Measurements from ENCODE around the gene GHR.

GHR gene

DNA sequence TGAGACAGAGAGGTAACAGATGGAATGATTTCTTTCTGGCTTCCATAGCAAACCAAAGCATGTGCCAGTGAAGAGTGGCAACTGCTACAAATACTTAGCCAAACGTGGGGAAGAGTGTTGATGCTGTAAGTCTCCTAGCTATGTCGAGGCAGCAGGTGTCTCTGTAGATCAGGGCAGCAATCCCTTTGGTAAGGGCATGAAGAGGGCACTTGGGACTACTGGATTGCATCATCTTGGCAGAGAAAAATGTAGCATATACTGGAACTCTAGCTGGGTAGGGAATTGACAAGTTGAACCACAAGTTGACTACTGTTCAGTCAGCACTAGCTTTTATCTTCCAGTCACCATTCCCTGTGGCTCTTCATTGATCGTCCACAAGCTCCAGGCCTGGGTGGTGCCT lies 75.8 kb downstream of the GHR start:
- no peaks in the 10 kb centered on the region for H3K79me2 ChIP-seq (ENCODE audit: control insufficient read depth, insufficient read depth, low read length)
- no peak overlapping the region for H3K56ac ChIP-seq (ENCODE audit: low read length)
- no peak overlapping the region for H3K9ac ChIP-seq (ENCODE audit: low read length)
- no peak overlapping the region for H3K23ac ChIP-seq (ENCODE audit: low read length)
- H3K79me1 ChIP-seq (ENCODE audit: low read length): no peaks in the 10 kb centered on the region
- H2AK5ac ChIP-seq (ENCODE audit: low read length): no peak overlapping the region
- no peak overlapping the region for H2BK5ac ChIP-seq (ENCODE audit: low read length)
- no peaks in the 10 kb centered on the region for H3K27me3 ChIP-seq (ENCODE audit: insufficient read depth, low read length, poor library complexity)
- H3K4me2 ChIP-seq (ENCODE audit: low read length): no peak overlapping the region
- no CpG with 5 or more reads among the region's 3 CpGs for WGBS (ENCODE audit: extremely low coverage, insufficient coverage, low lambda C conversion rate)
- no peak overlapping the region for H3K4me3 ChIP-seq (ENCODE audit: low read length)
- H3K4ac ChIP-seq (ENCODE audit: low read depth, low read length): no peak overlapping the region
- H4K5ac ChIP-seq (ENCODE audit: low read length): no peak overlapping the region
- H2BK120ac ChIP-seq (ENCODE audit: low read depth, low read length): no peak overlapping the region
- no peak overlapping the region for H3K18ac ChIP-seq (ENCODE audit: low read length)
- H3K36me3 ChIP-seq (ENCODE audit: control insufficient read depth, insufficient read depth, low read length): no peaks in the 10 kb centered on the region
- no peak overlapping the region for H4K8ac ChIP-seq (ENCODE audit: low read depth, low read length)
- no peaks in the 10 kb centered on the region for H3K4me1 ChIP-seq (ENCODE audit: control insufficient read depth, low read depth, low read length)
- DNase-seq: no peak
- H3K27ac ChIP-seq (ENCODE audit: low read depth, low read length): no peak overlapping the region
- no peak overlapping the region for H2BK15ac ChIP-seq (replicated peaks; ENCODE audit: low read depth)

GRCh38 chr5:42500003-42500599 lies 76.9 kb downstream of the GHR start:
- H3K27me3 ChIP-seq (ENCODE audit: insufficient read depth, low read length, poor library complexity): no peaks in the 10 kb centered on the region
- H2BK5ac ChIP-seq (ENCODE audit: low read length): no peak overlapping the region
- no peaks in the 10 kb centered on the region for H3K79me1 ChIP-seq (ENCODE audit: low read length)
- H2AK5ac ChIP-seq (ENCODE audit: low read length): no peak overlapping the region
- no peak overlapping the region for H3K56ac ChIP-seq (ENCODE audit: low read length)
- no peaks in the 10 kb centered on the region for H3K79me2 ChIP-seq (ENCODE audit: control insufficient read depth, insufficient read depth, low read length)
- no peak overlapping the region for H4K5ac ChIP-seq (ENCODE audit: low read length)
- no peak overlapping the region for H3K23ac ChIP-seq (ENCODE audit: low read length)
- no peak overlapping the region for H3K27ac ChIP-seq (ENCODE audit: low read depth, low read length)
- H3K4me3 ChIP-seq (ENCODE audit: low read length): no peak overlapping the region
- no peak overlapping the region for H4K8ac ChIP-seq (ENCODE audit: low read depth, low read length)
- no peaks in the 10 kb centered on the region for H3K36me3 ChIP-seq (ENCODE audit: control insufficient read depth, insufficient read depth, low read length)
- H2BK15ac ChIP-seq (replicated peaks; ENCODE audit: low read depth): no peak overlapping the region
- WGBS (ENCODE audit: extremely low coverage, insufficient coverage, low lambda C conversion rate): no CpG with 5 or more reads among the region's 6 CpGs
- no peak overlapping the region for H3K4ac ChIP-seq (ENCODE audit: low read depth, low read length)
- no peak overlapping the region for H2BK120ac ChIP-seq (ENCODE audit: low read depth, low read length)
- H3K4me1 ChIP-seq (ENCODE audit: control insufficient read depth, low read depth, low read length): no peaks in the 10 kb centered on the region
- no peak overlapping the region for H3K4me2 ChIP-seq (ENCODE audit: low read length)
- no peak overlapping the region for H3K9ac ChIP-seq (ENCODE audit: low read length)
- no peak for DNase-seq
- no peak overlapping the region for H3K18ac ChIP-seq (ENCODE audit: low read length)

DNA sequence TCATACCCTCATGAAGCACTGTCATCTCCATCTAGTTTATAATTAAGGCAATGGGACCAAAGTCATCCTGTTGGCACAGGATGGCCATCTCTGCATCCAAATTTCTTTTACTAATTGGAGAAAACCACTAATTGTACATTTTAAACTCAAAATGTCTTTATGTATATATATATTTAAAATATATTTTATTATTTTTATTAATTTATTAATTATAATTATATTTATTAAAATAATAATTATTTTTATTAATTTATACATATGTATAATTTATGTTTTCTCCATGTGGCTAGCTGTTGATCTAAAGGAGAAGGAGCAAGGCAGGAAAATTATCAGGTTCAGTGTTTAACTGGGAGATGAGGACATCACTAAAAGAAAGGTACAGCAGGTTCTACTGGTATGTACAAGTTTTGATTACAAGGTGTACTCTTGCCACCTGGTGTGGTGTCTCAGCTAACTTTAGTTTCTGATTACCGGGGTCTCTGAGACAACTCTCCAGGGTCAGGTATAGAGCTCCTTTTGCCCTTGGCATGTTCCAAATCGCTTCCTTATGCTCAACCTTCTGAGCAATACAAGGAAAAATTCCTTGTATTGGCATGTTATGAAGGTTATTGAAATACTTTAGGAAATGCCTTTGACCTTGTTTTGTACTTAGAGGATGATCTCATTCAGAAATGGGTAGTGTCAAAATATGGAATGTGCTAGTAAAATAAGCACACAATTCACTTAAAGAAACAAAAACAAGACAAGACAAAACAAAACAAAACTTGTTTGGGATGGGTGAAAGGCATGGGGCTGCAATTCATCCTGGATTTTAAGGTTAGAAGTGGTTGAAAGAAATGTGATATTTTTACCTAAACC lies 79.6 kb downstream of the GHR start:
- Histone ChIP-seq H4K8ac (ENCODE audit: low read depth, low read length) (no peak overlapping the region), H3K4ac (ENCODE audit: low read depth, low read length) (no peak overlapping the region), H3K4me2 (ENCODE audit: low read length) (no peak overlapping the region), H3K18ac (ENCODE audit: low read length) (peak overlapping the region; percentile 8), H3K56ac (ENCODE audit: low read length) (no peak overlapping the region), H2AK5ac (ENCODE audit: low read length) (no peak overlapping the region), H3K79me1 (ENCODE audit: low read length) (no peaks in the 10 kb centered on the region), H3K4me3 (ENCODE audit: low read length) (no peak overlapping the region), H2BK120ac (ENCODE audit: low read depth, low read length) (no peak overlapping the region), H2BK5ac (ENCODE audit: low read length) (no peak overlapping the region), H3K27ac (ENCODE audit: low read depth, low read length) (no peak overlapping the region), H3K9ac (ENCODE audit: low read length) (no peak overlapping the region), H2BK15ac (replicated peaks; ENCODE audit: low read depth) (no peak overlapping the region), H3K36me3 (ENCODE audit: control insufficient read depth, insufficient read depth, low read length) (no peaks in the 10 kb centered on the region), H3K23ac (ENCODE audit: low read length) (no peak overlapping the region), H4K5ac (ENCODE audit: low read length) (no peak overlapping the region), H3K79me2 (ENCODE audit: control insufficient read depth, insufficient read depth, low read length) (no peaks in the 10 kb centered on the region), H3K4me1 (ENCODE audit: control insufficient read depth, low read depth, low read length) (no peaks in the 10 kb centered on the region), H3K27me3 (ENCODE audit: insufficient read depth, low read length, poor library complexity) (no peaks in the 10 kb centered on the region)
- DNase-seq: no peak
- no CpG with 5 or more reads among the region's 2 CpGs for WGBS (ENCODE audit: extremely low coverage, insufficient coverage, low lambda C conversion rate)

- Histone ChIP-seq H3K18ac (ENCODE audit: low read length) (no peak overlapping the region), H3K36me3 (ENCODE audit: control insufficient read depth, insufficient read depth, low read length) (no peaks in the 10 kb centered on the region), H2BK120ac (ENCODE audit: low read depth, low read length) (no peak overlapping the region), H3K27me3 (ENCODE audit: insufficient read depth, low read length, poor library complexity) (no peaks in the 10 kb centered on the region), H3K4ac (ENCODE audit: low read depth, low read length) (no peak overlapping the region), H3K79me2 (ENCODE audit: control insufficient read depth, insufficient read depth, low read length) (no peaks in the 10 kb centered on the region), H3K9ac (ENCODE audit: low read length) (no peak overlapping the region), H3K56ac (ENCODE audit: low read length) (no peak overlapping the region), H3K27ac (ENCODE audit: low read depth, low read length) (no peak overlapping the region), H2AK5ac (ENCODE audit: low read length) (no peak overlapping the region), H2BK15ac (replicated peaks; ENCODE audit: low read depth) (no peak overlapping the region), H3K4me3 (ENCODE audit: low read length) (no peak overlapping the region), H3K23ac (ENCODE audit: low read length) (no peak overlapping the region), H4K8ac (ENCODE audit: low read depth, low read length) (no peak overlapping the region), H4K5ac (ENCODE audit: low read length) (no peak overlapping the region), H3K79me1 (ENCODE audit: low read length) (no peaks in the 10 kb centered on the region), H3K4me1 (ENCODE audit: control insufficient read depth, low read depth, low read length) (no peaks in the 10 kb centered on the region), H3K4me2 (ENCODE audit: low read length) (no peak overlapping the region), H2BK5ac (ENCODE audit: low read length) (no peak overlapping the region)
- no CpG with 5 or more reads among the region's 2 CpGs for WGBS (ENCODE audit: extremely low coverage, insufficient coverage, low lambda C conversion rate)
- no peak for DNase-seq
These were observed 83.4 kb downstream of the GHR start for GRCh38 chr5:42506662-42507061.

DNA sequence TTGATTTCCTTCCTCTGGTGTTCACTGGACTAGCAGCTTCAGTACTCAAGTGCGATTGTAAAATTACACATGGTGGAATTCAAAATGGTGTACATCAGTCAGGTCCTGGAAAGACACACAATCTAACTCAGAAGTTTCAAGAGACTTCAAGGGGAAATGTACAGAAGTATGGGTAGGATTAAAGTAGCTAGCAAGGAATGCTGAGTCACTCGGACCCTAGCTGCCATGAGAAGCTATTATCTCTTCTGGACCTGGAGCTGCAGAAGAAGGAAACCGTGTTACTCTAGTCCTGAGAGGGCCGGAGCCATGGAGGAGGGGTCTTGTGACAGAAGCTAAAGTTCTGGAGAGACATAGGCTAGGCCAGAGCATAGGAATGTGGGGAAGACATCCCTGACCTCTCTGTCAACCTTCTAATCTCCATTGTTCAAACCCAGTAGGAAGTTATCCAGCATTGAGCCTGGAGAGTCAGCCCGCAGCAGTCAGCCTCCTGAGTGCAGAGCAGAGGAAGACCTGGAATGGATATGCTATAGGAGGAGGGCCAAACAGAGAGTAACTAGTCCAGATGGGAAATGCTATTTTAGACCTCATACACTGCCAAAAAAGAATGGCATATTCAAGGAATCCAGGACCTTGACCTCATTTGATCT lies 84.3 kb downstream of the GHR start:
- no peak overlapping the region for H3K56ac ChIP-seq (ENCODE audit: low read length)
- H3K36me3 ChIP-seq (ENCODE audit: control insufficient read depth, insufficient read depth, low read length): no peaks in the 10 kb centered on the region
- H3K79me1 ChIP-seq (ENCODE audit: low read length): no peaks in the 10 kb centered on the region
- H3K18ac ChIP-seq (ENCODE audit: low read length): no peak overlapping the region
- H3K4me1 ChIP-seq (ENCODE audit: control insufficient read depth, low read depth, low read length): no peaks in the 10 kb centered on the region
- H3K4me2 ChIP-seq (ENCODE audit: low read length): no peak overlapping the region
- no peak overlapping the region for H3K27ac ChIP-seq (ENCODE audit: low read depth, low read length)
- peak; percentile 93 for DNase-seq
- no peaks in the 10 kb centered on the region for H3K79me2 ChIP-seq (ENCODE audit: control insufficient read depth, insufficient read depth, low read length)
- no peak overlapping the region for H4K8ac ChIP-seq (ENCODE audit: low read depth, low read length)
- no peaks in the 10 kb centered on the region for H3K27me3 ChIP-seq (ENCODE audit: insufficient read depth, low read length, poor library complexity)
- H4K5ac ChIP-seq (ENCODE audit: low read length): no peak overlapping the region
- no peak overlapping the region for H2BK15ac ChIP-seq (replicated peaks; ENCODE audit: low read depth)
- no peak overlapping the region for H3K23ac ChIP-seq (ENCODE audit: low read length)
- no peak overlapping the region for H3K4me3 ChIP-seq (ENCODE audit: low read length)
- no peak overlapping the region for H2BK120ac ChIP-seq (ENCODE audit: low read depth, low read length)
- H2AK5ac ChIP-seq (ENCODE audit: low read length): no peak overlapping the region
- WGBS (ENCODE audit: extremely low coverage, insufficient coverage, low lambda C conversion rate): no CpG with 5 or more reads among the region's 5 CpGs
- no peak overlapping the region for H3K4ac ChIP-seq (ENCODE audit: low read depth, low read length)
- no peak overlapping the region for H2BK5ac ChIP-seq (ENCODE audit: low read length)
- no peak overlapping the region for H3K9ac ChIP-seq (ENCODE audit: low read length)
